Bone marrow (tissue), 2 donors: Measurements from ENCODE around the gene C1orf116.

ENCODE experiments used
- DNase-seq, 2 donors: peaks; one replicate each; lab custom pipeline; 2025; lab: John Stamatoyannopoulos, UW

The C1orf116 gene

GRCh38 chr1:207019661-207020060 lies 12.9 kb downstream of the C1orf116 start:
- DNase-seq, result no peak

- DNase-seq, result no peak
Measured at GRCh38 chr1:207019161-207019560, 13.4 kb downstream of the C1orf116 start.

- DNase-seq, result no peak
Measured at GRCh38 chr1:207018707-207019106, 13.8 kb downstream of the C1orf116 start.

GRCh38 chr1:207017615-207018559 lies 14.7 kb downstream of the C1orf116 start:
- DNase-seq, result no peak

- DNase-seq, result no peak
Measured at GRCh38 chr1:207015791-207016190, 16.8 kb downstream of the C1orf116 start.

- DNase-seq, result no peak
Measured at GRCh38 chr1:207014728-207015127, 17.8 kb downstream of the C1orf116 start.

GRCh38 chr1:207013321-207014085 lies 19.1 kb downstream of the C1orf116 start:
- no peak for DNase-seq

- DNase-seq, result no peak
Measured at GRCh38 chr1:207010726-207011125, 21.8 kb downstream of the C1orf116 start.

GRCh38 chr1:207009945-207010344 lies 22.6 kb downstream of the C1orf116 start:
- DNase-seq, result no peak

GRCh38 chr1:207009182-207009850 lies 23.2 kb downstream of the C1orf116 start:
- no peak for DNase-seq

- DNase-seq, result no peak
Measured at GRCh38 chr1:207007352-207008033, 25.1 kb downstream of the C1orf116 start.

- no peak for DNase-seq
Measured at GRCh38 chr1:207006914-207007313, 25.6 kb downstream of the C1orf116 start.

GRCh38 chr1:207006083-207006482 lies 26.5 kb downstream of the C1orf116 start:
- DNase-seq, result no peak

- peak in 1 of 2 donors; percentile 8 for DNase-seq
Measured at GRCh38 chr1:207004931-207005830, 27.4 kb downstream of the C1orf116 start.

GRCh38 chr1:207003210-207003609 lies 29.3 kb downstream of the C1orf116 start:
- DNase-seq, result no peak

GRCh38 chr1:207002724-207003146 lies 29.8 kb downstream of the C1orf116 start:
- DNase-seq, result no peak

- no peak for DNase-seq
Measured at GRCh38 chr1:207001492-207002245, 30.9 kb downstream of the C1orf116 start.

- no peak for DNase-seq
Measured at GRCh38 chr1:207000651-207001291, 31.8 kb downstream of the C1orf116 start.

GRCh38 chr1:206998816-206999215 lies 33.7 kb downstream of the C1orf116 start:
- DNase-seq, result no peak
